Epithelial cell of esophagus (primary cell): ENCODE data around the gene ETF1.
A peak's percentile ranks its signal among the peaks of the same experiment; 100 is the strongest.

Source experiments
- DNase-seq: peaks from one replicate; pipeline ENCODE4 v3.0.0; 2010; ENCODE audit warnings: low read depth
- H3K4me3 ChIP-seq: 2 replicates; pipeline ENCODE4 v1.5.1; 2011; ENCODE audit warnings: mild to moderate bottlenecking, low read length, control low read depth
- TF ChIP-seq, protein P1 (sequence below): IDR thresholded peaks from 2 replicates; pipeline ENCODE4 v1.5.1; 2011; ENCODE audit warnings: low read depth, mild to moderate bottlenecking, low read length, control low read depth, inconsistent platforms; ENCODE audit not compliant: insufficient read depth; ENCODE audit errors: missing control alignments

ETF1 gene

DNA sequence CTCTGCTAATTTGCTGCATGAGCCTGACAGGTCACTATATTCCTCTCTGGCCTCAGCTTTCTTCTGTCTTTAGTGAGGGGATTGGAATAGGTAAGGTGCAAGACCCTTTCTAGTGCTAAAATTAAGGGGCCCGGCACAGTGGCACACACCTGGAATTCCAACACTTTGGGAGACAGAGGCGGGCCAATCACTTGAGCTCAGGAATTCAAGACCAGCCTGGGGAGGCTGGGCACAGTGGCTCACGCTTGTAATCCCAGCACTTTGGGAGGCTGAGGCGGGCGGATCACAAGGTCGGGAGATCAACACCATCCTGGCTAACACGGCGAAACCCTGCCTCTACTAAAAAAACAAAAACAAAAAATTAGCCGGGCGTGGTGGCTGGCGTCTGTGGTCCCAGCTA, 40.5 kb downstream of the ETF1 start:
- TF ChIP-seq, protein P1, sequence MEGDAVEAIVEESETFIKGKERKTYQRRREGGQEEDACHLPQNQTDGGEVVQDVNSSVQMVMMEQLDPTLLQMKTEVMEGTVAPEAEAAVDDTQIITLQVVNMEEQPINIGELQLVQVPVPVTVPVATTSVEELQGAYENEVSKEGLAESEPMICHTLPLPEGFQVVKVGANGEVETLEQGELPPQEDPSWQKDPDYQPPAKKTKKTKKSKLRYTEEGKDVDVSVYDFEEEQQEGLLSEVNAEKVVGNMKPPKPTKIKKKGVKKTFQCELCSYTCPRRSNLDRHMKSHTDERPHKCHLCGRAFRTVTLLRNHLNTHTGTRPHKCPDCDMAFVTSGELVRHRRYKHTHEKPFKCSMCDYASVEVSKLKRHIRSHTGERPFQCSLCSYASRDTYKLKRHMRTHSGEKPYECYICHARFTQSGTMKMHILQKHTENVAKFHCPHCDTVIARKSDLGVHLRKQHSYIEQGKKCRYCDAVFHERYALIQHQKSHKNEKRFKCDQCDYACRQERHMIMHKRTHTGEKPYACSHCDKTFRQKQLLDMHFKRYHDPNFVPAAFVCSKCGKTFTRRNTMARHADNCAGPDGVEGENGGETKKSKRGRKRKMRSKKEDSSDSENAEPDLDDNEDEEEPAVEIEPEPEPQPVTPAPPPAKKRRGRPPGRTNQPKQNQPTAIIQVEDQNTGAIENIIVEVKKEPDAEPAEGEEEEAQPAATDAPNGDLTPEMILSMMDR = no peak
- DNase-seq = no peak
- no peak overlapping the region for H3K4me3 ChIP-seq

DNA sequence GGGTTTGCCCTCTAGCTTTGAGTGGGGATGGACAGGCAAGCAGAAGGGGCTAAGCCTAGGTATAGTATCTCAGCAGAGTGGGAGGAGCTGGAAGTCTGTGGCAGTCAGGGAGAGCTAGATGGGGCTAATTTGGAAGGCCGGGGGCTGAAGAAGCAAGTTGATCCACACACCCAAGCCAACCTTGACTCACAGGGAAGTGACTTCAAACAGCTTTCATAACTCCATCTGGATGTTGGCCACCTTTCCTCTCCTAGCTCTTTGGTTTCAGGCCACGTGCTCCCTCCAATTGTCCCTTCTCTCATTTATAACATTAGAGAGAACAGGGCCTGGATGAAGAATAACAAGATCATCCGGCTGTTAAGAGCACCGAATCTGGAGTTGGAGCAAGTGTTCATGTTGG, 40.9 kb downstream of the ETF1 start:
- TF ChIP-seq, protein P1 = no peak
- H3K4me3 ChIP-seq = no peak overlapping the region
- DNase-seq = peak; percentile 78

DNA sequence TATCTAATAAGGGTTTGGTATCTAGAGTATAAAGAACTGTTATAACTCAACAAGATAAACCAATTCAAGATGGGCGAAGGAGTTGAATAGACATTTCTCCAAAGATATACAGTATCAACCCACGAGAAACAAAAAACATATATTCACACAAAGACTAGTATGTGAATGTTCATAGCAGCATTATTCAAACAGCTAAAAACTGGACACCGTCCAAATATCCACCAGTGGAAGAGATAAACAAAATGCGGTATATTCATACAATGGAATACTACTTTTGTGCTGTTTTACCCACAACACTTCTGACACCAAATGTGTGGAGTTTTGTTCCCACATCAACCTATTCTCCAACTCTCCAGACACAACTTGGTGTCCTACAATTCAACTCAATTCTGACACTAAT, 44.7 kb downstream of the ETF1 start:
- no peak overlapping the region for H3K4me3 ChIP-seq
- TF ChIP-seq, protein P1 = no peak
- DNase-seq = no peak

DNA sequence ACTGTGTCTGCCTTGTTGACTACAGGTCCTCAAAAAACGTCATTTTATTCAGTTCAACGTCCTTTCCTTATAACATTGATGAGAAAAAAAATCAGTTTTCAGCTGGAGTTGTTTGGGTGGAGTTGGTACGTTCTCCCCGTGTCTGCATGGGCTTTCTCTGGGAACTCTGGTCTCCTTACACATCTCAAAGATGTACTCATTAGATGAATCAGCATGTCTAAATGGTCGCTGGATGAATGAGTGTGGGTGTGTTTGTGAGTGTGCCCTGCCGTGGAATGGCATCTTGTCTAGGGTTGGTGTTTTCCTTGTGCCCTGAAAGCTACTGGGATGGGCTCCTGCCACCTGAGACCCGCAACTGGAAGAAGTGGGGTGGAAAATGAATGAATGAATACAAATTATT, 47.7 kb downstream of the ETF1 start:
- no peak overlapping the region for H3K4me3 ChIP-seq
- peak; percentile 68 for DNase-seq
- TF ChIP-seq, protein P1 = no peak

DNA sequence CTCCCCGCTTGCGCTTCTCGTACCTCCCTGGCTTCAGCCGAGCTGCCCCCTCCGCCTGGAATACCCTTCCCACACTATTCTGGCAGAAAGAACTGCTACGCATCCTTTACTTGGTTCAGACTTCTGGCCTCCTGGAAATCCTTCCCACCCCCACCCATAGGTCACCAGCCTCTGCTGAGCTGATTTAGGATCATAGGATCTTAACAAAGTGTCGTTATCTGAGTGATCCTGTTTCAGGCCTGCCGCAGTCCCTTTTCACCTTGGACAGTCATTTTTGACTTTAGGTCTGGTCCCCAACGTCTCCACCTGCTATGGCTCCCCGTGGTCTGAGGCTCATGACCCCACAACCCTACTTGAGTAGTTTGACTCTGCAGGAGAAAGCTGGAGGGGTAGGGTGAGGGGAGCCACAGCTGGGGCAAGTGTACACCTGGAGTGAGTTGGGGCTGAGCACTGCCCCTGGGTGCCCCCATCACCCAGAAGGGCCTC, 50.4 kb downstream of the ETF1 start:
- DNase-seq = no peak
- TF ChIP-seq, protein P1 = no peak
- peak overlapping the region; percentile 64 for H3K4me3 ChIP-seq

DNA sequence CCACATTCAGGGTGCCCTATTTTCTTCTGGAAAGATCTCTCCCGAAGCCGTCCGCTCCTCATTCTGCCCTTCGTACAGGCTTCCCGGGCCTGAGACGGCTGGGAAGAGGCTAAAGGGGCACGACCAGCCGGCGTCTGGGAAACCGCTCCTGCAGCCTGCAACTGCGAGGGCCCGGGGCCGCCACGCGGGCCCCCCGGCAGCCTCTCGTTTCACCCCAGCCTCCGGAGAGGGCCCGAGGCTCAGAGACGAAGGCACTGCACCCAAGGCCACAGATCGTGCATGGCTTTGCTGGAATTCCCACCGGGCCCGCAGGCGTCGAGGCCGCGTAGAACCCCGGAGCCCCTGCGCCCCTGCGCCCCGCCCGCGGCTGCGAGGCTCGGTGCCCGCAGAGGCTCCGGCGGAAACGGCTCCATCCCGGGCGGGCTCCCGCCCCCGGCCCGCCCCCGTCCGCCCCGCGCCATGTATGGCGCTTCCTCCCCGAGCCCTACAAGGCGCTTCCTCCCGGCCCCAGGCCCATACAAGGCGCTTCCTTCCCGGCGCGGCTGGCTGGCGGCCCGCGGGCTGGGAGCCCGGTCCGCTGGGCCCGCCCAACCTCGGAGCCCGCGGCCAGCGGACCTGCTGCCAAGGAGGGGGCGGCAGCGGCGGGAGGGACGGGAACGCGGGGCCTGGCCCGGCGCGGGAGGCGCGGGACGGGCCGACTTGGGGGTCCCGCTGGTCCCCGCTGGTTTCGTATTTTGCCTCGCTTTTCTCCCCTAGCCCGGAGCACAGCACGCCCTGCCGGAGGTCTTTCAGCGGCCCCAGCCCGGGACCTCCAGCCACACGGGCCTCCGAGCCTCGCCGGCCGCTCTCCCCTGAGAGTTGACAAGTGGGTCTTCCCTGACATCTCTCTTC, 51.1 kb downstream of the ETF1 start:
- TF ChIP-seq, protein P1 = no peak
- H3K4me3 ChIP-seq = peak overlapping the region; percentile 64
- DNase-seq = peak; percentile 93

DNA sequence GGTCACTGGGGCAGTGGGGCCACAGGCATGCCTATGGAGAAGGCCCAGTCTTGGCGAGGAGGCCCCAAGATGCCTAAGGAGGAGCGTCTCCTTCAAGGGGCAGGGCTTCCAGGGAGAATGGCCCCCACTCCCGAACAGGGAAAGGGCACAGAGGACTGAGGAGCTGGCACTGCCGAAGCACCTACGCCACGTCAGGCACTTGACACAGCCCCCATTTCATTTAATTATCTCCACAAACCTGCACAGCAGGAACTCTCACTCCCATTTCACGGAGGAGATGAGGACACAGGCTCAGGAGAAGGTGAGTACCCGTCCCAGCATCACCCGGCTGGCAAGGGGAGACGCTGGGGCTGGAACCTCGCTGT, 51.8 kb downstream of the ETF1 start:
- peak overlapping the region; percentile 57 for H3K4me3 ChIP-seq
- TF ChIP-seq, protein P1 = no peak
- no peak for DNase-seq
